ENCODE data around the gene ATRIP.

The ATRIP gene

GRCh38 chr3:48493203-48493501 is 46.6 kb downstream of the ATRIP start:
- peak overlapping the region; percentile 56 for H3K27ac ChIP-seq (ENCODE audit: low read depth, low read length)
- no peaks in the 10 kb centered on the region for H3K9me3 ChIP-seq (ENCODE audit: control insufficient read depth in 5 of 5, low read length in 5 of 5)
- H3K9ac ChIP-seq (ENCODE audit: low read length in 5 of 5) = no peak overlapping the region
- peaks cover 0 to 15% (median 10%) of the 10 kb centered on the region in 5 donors for H3K4me1 ChIP-seq (ENCODE audit: control insufficient read depth in 5 of 5, insufficient read depth in 5 of 5, low read length in 5 of 5)
- peaks cover 0 to 14% (median 3%) of the 10 kb centered on the region in 5 donors for H3K36me3 ChIP-seq (ENCODE audit: control insufficient read depth in 5 of 5, insufficient read depth in 5 of 5, low read length in 5 of 5)
- H3K27me3 ChIP-seq (ENCODE audit: control insufficient read depth in 5 of 5, insufficient read depth in 4 of 5, low read length in 5 of 5) = no peaks in the 10 kb centered on the region
- H3K4me3 ChIP-seq (ENCODE audit: low read depth in 1 of 5, low read length in 5 of 5) = no peak overlapping the region

- no peak overlapping the region for H3K27ac ChIP-seq (ENCODE audit: low read depth, low read length)
- no peaks in the 10 kb centered on the region for H3K9me3 ChIP-seq (ENCODE audit: control insufficient read depth in 5 of 5, low read length in 5 of 5)
Measured at GRCh38 chr3:48500656-48501055, 54.1 kb downstream of the ATRIP start.

GRCh38 chr3:48501196-48501595 is 54.7 kb downstream of the ATRIP start:
- peaks cover 0 to 20% (median 13%) of the 10 kb centered on the region in 5 donors for H3K36me3 ChIP-seq (ENCODE audit: control insufficient read depth in 5 of 5, insufficient read depth in 5 of 5, low read length in 5 of 5)
- no peaks in the 10 kb centered on the region for H3K27me3 ChIP-seq (ENCODE audit: control insufficient read depth in 5 of 5, insufficient read depth in 4 of 5, low read length in 5 of 5)
- no peak overlapping the region for H3K4me3 ChIP-seq (ENCODE audit: low read depth in 1 of 5, low read length in 5 of 5)
- H3K9ac ChIP-seq (ENCODE audit: low read length in 5 of 5) = peak overlapping the region in 1 of 5 donors; percentile 31
- H3K9me3 ChIP-seq (ENCODE audit: control insufficient read depth in 5 of 5, low read length in 5 of 5) = no peaks in the 10 kb centered on the region
- H3K4me1 ChIP-seq (ENCODE audit: control insufficient read depth in 5 of 5, insufficient read depth in 5 of 5, low read length in 5 of 5) = peaks cover 2 to 31% (median 22%) of the 10 kb centered on the region in 5 donors
- no peak overlapping the region for H3K27ac ChIP-seq (ENCODE audit: low read depth, low read length)

More at GRCh38 chr3:48500656-48501055, 54.1 kb downstream of the ATRIP start:
- Histone ChIP-seq H3K4me1 (ENCODE audit: control insufficient read depth in 5 of 5, insufficient read depth in 5 of 5, low read length in 5 of 5) (peaks cover 2 to 31% (median 22%) of the 10 kb centered on the region in 5 donors), H3K27me3 (ENCODE audit: control insufficient read depth in 5 of 5, insufficient read depth in 4 of 5, low read length in 5 of 5) (no peaks in the 10 kb centered on the region), H3K9ac (ENCODE audit: low read length in 5 of 5) (no peak overlapping the region), H3K36me3 (ENCODE audit: control insufficient read depth in 5 of 5, insufficient read depth in 5 of 5, low read length in 5 of 5) (peaks cover 0 to 20% (median 13%) of the 10 kb centered on the region in 5 donors), H3K4me3 (ENCODE audit: low read depth in 1 of 5, low read length in 5 of 5) (no peak overlapping the region)

- Histone ChIP-seq H3K27ac (ENCODE audit: low read depth, low read length) (peak overlapping the region; percentile 92), H3K4me1 (ENCODE audit: control insufficient read depth in 5 of 5, insufficient read depth in 5 of 5, low read length in 5 of 5) (peaks cover 2 to 31% (median 22%) of the 10 kb centered on the region in 5 donors), H3K36me3 (ENCODE audit: control insufficient read depth in 5 of 5, insufficient read depth in 5 of 5, low read length in 5 of 5) (peaks cover 0 to 20% (median 13%) of the 10 kb centered on the region in 5 donors), H3K27me3 (ENCODE audit: control insufficient read depth in 5 of 5, insufficient read depth in 4 of 5, low read length in 5 of 5) (no peaks in the 10 kb centered on the region), H3K9me3 (ENCODE audit: control insufficient read depth in 5 of 5, low read length in 5 of 5) (no peaks in the 10 kb centered on the region), H3K9ac (ENCODE audit: low read length in 5 of 5) (no peak overlapping the region), H3K4me3 (ENCODE audit: low read depth in 1 of 5, low read length in 5 of 5) (no peak overlapping the region)
Measured at GRCh38 chr3:48502121-48502520, 55.6 kb downstream of the ATRIP start.

- Histone ChIP-seq H3K9me3 (ENCODE audit: control insufficient read depth in 5 of 5, low read length in 5 of 5) (no peaks in the 10 kb centered on the region), H3K4me1 (ENCODE audit: control insufficient read depth in 5 of 5, insufficient read depth in 5 of 5, low read length in 5 of 5) (peaks cover 5 to 35% (median 22%) of the 10 kb centered on the region in 5 donors), H3K27ac (ENCODE audit: low read depth, low read length) (peak overlapping the region; percentile 92), H3K9ac (ENCODE audit: low read length in 5 of 5) (peak overlapping the region; percentile 20 to 93 (median 81)), H3K27me3 (ENCODE audit: control insufficient read depth in 5 of 5, insufficient read depth in 4 of 5, low read length in 5 of 5) (no peaks in the 10 kb centered on the region), H3K4me3 (ENCODE audit: low read depth in 1 of 5, low read length in 5 of 5) (peak overlapping the region in 4 of 5 donors; percentile 31 to 86 (median 77)), H3K36me3 (ENCODE audit: control insufficient read depth in 5 of 5, insufficient read depth in 5 of 5, low read length in 5 of 5) (peaks cover 0 to 20% (median 13%) of the 10 kb centered on the region in 5 donors)
Measured at GRCh38 chr3:48502728-48503168, 56.2 kb downstream of the ATRIP start.

- no peaks in the 10 kb centered on the region for H3K9me3 ChIP-seq (ENCODE audit: control insufficient read depth in 5 of 5, low read length in 5 of 5)
- H3K36me3 ChIP-seq (ENCODE audit: control insufficient read depth in 5 of 5, insufficient read depth in 5 of 5, low read length in 5 of 5) = peaks cover 0 to 14% (median 8%) of the 10 kb centered on the region in 5 donors
- peak overlapping the region; percentile 92 for H3K27ac ChIP-seq (ENCODE audit: low read depth, low read length)
- peak overlapping the region; percentile 51 to 86 (median 75) for H3K4me3 ChIP-seq (ENCODE audit: low read depth in 1 of 5, low read length in 5 of 5)
- peaks cover 5 to 35% (median 22%) of the 10 kb centered on the region in 5 donors for H3K4me1 ChIP-seq (ENCODE audit: control insufficient read depth in 5 of 5, insufficient read depth in 5 of 5, low read length in 5 of 5)
- peak overlapping the region in 4 of 5 donors; percentile 72 to 93 (median 85) for H3K9ac ChIP-seq (ENCODE audit: low read length in 5 of 5)
- no peaks in the 10 kb centered on the region for H3K27me3 ChIP-seq (ENCODE audit: control insufficient read depth in 5 of 5, insufficient read depth in 4 of 5, low read length in 5 of 5)
Measured at GRCh38 chr3:48503401-48504050, 57.0 kb downstream of the ATRIP start.

GRCh38 chr3:48504051-48504946 is 57.8 kb downstream of the ATRIP start, which contains the start of gene SHISA5:
Gene SHISA5, minus strand, starts transcription at chr3:48504174. Its CDS starts 80 bp downstream, at chr3:48504094.
- Histone ChIP-seq H3K36me3 (ENCODE audit: control insufficient read depth in 5 of 5, insufficient read depth in 5 of 5, low read length in 5 of 5) (peaks cover 0 to 14% (median 8%) of the 10 kb centered on the region in 5 donors), H3K27me3 (ENCODE audit: control insufficient read depth in 5 of 5, insufficient read depth in 4 of 5, low read length in 5 of 5) (no peaks in the 10 kb centered on the region), H3K4me3 (ENCODE audit: low read depth in 1 of 5, low read length in 5 of 5) (peak within 1 kb of the TSS; percentile 51 to 86 (median 75)), H3K9ac (ENCODE audit: low read length in 5 of 5) (peak within 1 kb of the TSS; percentile 16 to 93 (median 81)), H3K4me1 (ENCODE audit: control insufficient read depth in 5 of 5, insufficient read depth in 5 of 5, low read length in 5 of 5) (peaks cover 5 to 35% (median 22%) of the 10 kb centered on the region in 5 donors), H3K9me3 (ENCODE audit: control insufficient read depth in 5 of 5, low read length in 5 of 5) (no peaks in the 10 kb centered on the region), H3K27ac (ENCODE audit: low read depth, low read length) (peak within 1 kb of the TSS; percentile 92)

GRCh38 chr3:48505146-48505545 is 58.6 kb downstream of the ATRIP start:
- peak overlapping the region in 3 of 5 donors; percentile 75 to 86 (median 79) for H3K4me3 ChIP-seq (ENCODE audit: low read depth in 1 of 5, low read length in 5 of 5)
- H3K27ac ChIP-seq (ENCODE audit: low read depth, low read length) = peak overlapping the region; percentile 92
- no peaks in the 10 kb centered on the region for H3K9me3 ChIP-seq (ENCODE audit: control insufficient read depth in 5 of 5, low read length in 5 of 5)
- no peaks in the 10 kb centered on the region for H3K27me3 ChIP-seq (ENCODE audit: control insufficient read depth in 5 of 5, insufficient read depth in 4 of 5, low read length in 5 of 5)
- no peak overlapping the region for H3K9ac ChIP-seq (ENCODE audit: low read length in 5 of 5)
- peaks cover 5 to 35% (median 22%) of the 10 kb centered on the region in 5 donors for H3K4me1 ChIP-seq (ENCODE audit: control insufficient read depth in 5 of 5, insufficient read depth in 5 of 5, low read length in 5 of 5)
- H3K36me3 ChIP-seq (ENCODE audit: control insufficient read depth in 5 of 5, insufficient read depth in 5 of 5, low read length in 5 of 5) = peaks cover 0 to 11% (median 4%) of the 10 kb centered on the region in 5 donors

GRCh38 chr3:48505968-48506504 is 59.5 kb downstream of the ATRIP start:
- Histone ChIP-seq H3K9ac (ENCODE audit: low read length in 5 of 5) (no peak overlapping the region), H3K9me3 (ENCODE audit: control insufficient read depth in 5 of 5, low read length in 5 of 5) (no peaks in the 10 kb centered on the region), H3K4me3 (ENCODE audit: low read depth in 1 of 5, low read length in 5 of 5) (no peak overlapping the region), H3K27ac (ENCODE audit: low read depth, low read length) (no peak overlapping the region), H3K4me1 (ENCODE audit: control insufficient read depth in 5 of 5, insufficient read depth in 5 of 5, low read length in 5 of 5) (peaks cover 5 to 35% (median 22%) of the 10 kb centered on the region in 5 donors), H3K27me3 (ENCODE audit: control insufficient read depth in 5 of 5, insufficient read depth in 4 of 5, low read length in 5 of 5) (no peaks in the 10 kb centered on the region), H3K36me3 (ENCODE audit: control insufficient read depth in 5 of 5, insufficient read depth in 5 of 5, low read length in 5 of 5) (peaks cover 0 to 2% (median under 1%) of the 10 kb centered on the region in 5 donors)

All from subcutaneous abdominal adipose tissue (tissue), 5 donors.